ENCODE data around the gene NDUFA12.
A peak's percentile ranks its signal among the peaks of the same experiment; 100 is the strongest.

Gene NDUFA12

GRCh38 chr12:94979941-94980340, 23.6 kb downstream of the NDUFA12 start:
- DNase-seq: no peak

- DNase-seq: no peak
Measured at GRCh38 chr12:94977766-94978468, 25.6 kb downstream of the NDUFA12 start.

GRCh38 chr12:94973221-94973620, 30.3 kb downstream of the NDUFA12 start:
- DNase-seq: no peak

- DNase-seq: no peak
Measured at GRCh38 chr12:94972795-94973194, 30.7 kb downstream of the NDUFA12 start.

GRCh38 chr12:94971923-94972322, 31.6 kb downstream of the NDUFA12 start:
- no peak for DNase-seq

GRCh38 chr12:94970560-94970959, 32.9 kb downstream of the NDUFA12 start:
- no peak for DNase-seq

- no peak for DNase-seq
Measured at GRCh38 chr12:94969424-94969823, 34.1 kb downstream of the NDUFA12 start.

- DNase-seq: no peak
Measured at GRCh38 chr12:94965982-94966630, 37.4 kb downstream of the NDUFA12 start.

- no peak for DNase-seq
Measured at GRCh38 chr12:94963649-94964048, 39.8 kb downstream of the NDUFA12 start.

- DNase-seq: no peak
Measured at GRCh38 chr12:94962670-94963069, 40.8 kb downstream of the NDUFA12 start.

- DNase-seq: no peak
Measured at GRCh38 chr12:94961911-94962310, 41.6 kb downstream of the NDUFA12 start.

- DNase-seq: no peak
Measured at GRCh38 chr12:94961256-94961824, 42.2 kb downstream of the NDUFA12 start.

- no peak for DNase-seq
Measured at GRCh38 chr12:94957006-94957405, 46.5 kb downstream of the NDUFA12 start.

- no peak for DNase-seq
Measured at GRCh38 chr12:94954948-94955592, 48.4 kb downstream of the NDUFA12 start.

- DNase-seq: no peak
Measured at GRCh38 chr12:94954029-94954685, 49.3 kb downstream of the NDUFA12 start.

GRCh38 chr12:94952325-94952724, 51.2 kb downstream of the NDUFA12 start:
- no peak for DNase-seq

GRCh38 chr12:94951071-94951934, 52.2 kb downstream of the NDUFA12 start:
- no peak for DNase-seq

GRCh38 chr12:94948232-94948810, 55.2 kb downstream of the NDUFA12 start:
- no peak for DNase-seq

GRCh38 chr12:94942663-94943062, 60.8 kb downstream of the NDUFA12 start:
- DNase-seq: no peak

- DNase-seq: peak; percentile 23
Measured at GRCh38 chr12:94941440-94941862, 62.0 kb downstream of the NDUFA12 start.

GRCh38 chr12:94940771-94941170, 62.7 kb downstream of the NDUFA12 start:
- no peak for DNase-seq

- no peak for DNase-seq
Measured at GRCh38 chr12:94938583-94938982, 64.9 kb downstream of the NDUFA12 start.

Measured in activated T-cell treated with anti-CD3 and anti-CD28 coated beads, Interleukin-2, amount 50 U/mL, for 1 hour (primary cell).